IMR-90 (cell line): ENCODE results near the gene FAM171A1. TPM values are rescaled to one million over a fixed set of nuclear protein-coding genes. Genes with fewer than 3 reads are reported as not detected.

Experiments
- ATAC-seq: fragments of 200-7000 bp; cut with Tn5 transposase; 2 replicates; pipeline ENCODE4 v1.9.1; 2020; ENCODE audit warnings: low read depth, mild to moderate bottlenecking, moderate library complexity
- BruUV-seq: library from RNA; stranded (reverse); fragments of 400-500 nt; replicated peaks from 2 replicates; lab custom pipeline; 2021; lab: Mats Ljungman, UMichigan
- CTCF ChIA-PET: fragments of 300-600 bp; formaldehyde crosslinking; extraction: SDS; loops from one replicate; lab custom pipeline; 2021; ENCODE audit warnings: antibody characterized with exemption; lab: Yijun Ruan, JAX
- POLR2A ChIA-PET: fragments of 300-600 bp; sonication (Branson Sonifier 250); formaldehyde crosslinking; loops from one replicate; lab custom pipeline; 2022; ENCODE audit warnings: antibody characterized with exemption; ENCODE audit not compliant: unreplicated experiment; lab: Charles Lee
- DNase-seq: peaks from one replicate; pipeline ENCODE4 v3.0.0; 2013
- H2AFZ ChIP-seq: replicated peaks from 2 replicates; pipeline ENCODE3; 2013; ENCODE audit warnings: low read length, mild to moderate bottlenecking; ENCODE audit not compliant: poor library complexity
- H2AK5ac ChIP-seq: 2 replicates; pipeline ENCODE4 v1.6.1; 2013; ENCODE audit warnings: low read depth, low read length, inconsistent platforms
- H2AK9ac ChIP-seq: replicated peaks from 2 replicates; pipeline ENCODE3; 2013; ENCODE audit warnings: mild to moderate bottlenecking, low read depth, low read length, moderate library complexity; ENCODE audit not compliant: poor library complexity
- H2BK120ac ChIP-seq: 2 replicates; pipeline ENCODE4 v1.6.1; 2013; ENCODE audit warnings: low read depth, low read length, inconsistent platforms
- H2BK15ac ChIP-seq: 3 replicates; pipeline ENCODE4 v1.6.1; 2013; ENCODE audit warnings: low read depth, low read length, inconsistent platforms
- H2BK20ac ChIP-seq: 2 replicates; pipeline ENCODE4 v1.6.1; 2013; ENCODE audit warnings: low read depth, mild to moderate bottlenecking, inconsistent platforms, low read length, moderate library complexity
- H2BK5ac ChIP-seq: 2 replicates; pipeline ENCODE4 v1.6.1; 2013; ENCODE audit warnings: mild to moderate bottlenecking, low read depth, low read length, inconsistent platforms; ENCODE audit not compliant: poor library complexity, severe bottlenecking
- H3K14ac ChIP-seq: replicated peaks from 2 replicates; pipeline ENCODE4 v1.6.1; 2013; ENCODE audit warnings: low read depth, low read length, inconsistent platforms
- H3K18ac ChIP-seq: 2 replicates; pipeline ENCODE4 v1.6.1; 2013; ENCODE audit warnings: low read depth, low read length, control low read depth
- H3K23ac ChIP-seq: 2 replicates; pipeline ENCODE4 v1.6.1; 2013; ENCODE audit warnings: low read depth, low read length, inconsistent platforms
- H3K27ac ChIP-seq: 2 replicates; pipeline ENCODE4 v1.5.1; 2013; ENCODE audit warnings: mild to moderate bottlenecking, control low read depth, low read length; ENCODE audit not compliant: insufficient read depth
- H3K27me3 ChIP-seq: 2 replicates; pipeline ENCODE4 v1.6.1; 2013; ENCODE audit warnings: low read length; ENCODE audit not compliant: control insufficient read depth, insufficient read depth
- H3K36me3 ChIP-seq: 2 replicates; pipeline ENCODE4 v1.6.1; 2013; ENCODE audit warnings: low read length, mixed read lengths; ENCODE audit not compliant: control insufficient read depth, insufficient read depth
- H3K4ac ChIP-seq: 2 replicates; pipeline ENCODE4 v1.6.1; 2013; ENCODE audit warnings: low read depth, low read length, inconsistent platforms
- H3K4me1 ChIP-seq: 2 replicates; pipeline ENCODE4 v1.6.1; 2013; ENCODE audit warnings: low read length, mixed read lengths; ENCODE audit not compliant: control insufficient read depth, insufficient read depth
- H3K4me2 ChIP-seq: 2 replicates; pipeline ENCODE4 v1.6.1; 2013; ENCODE audit warnings: low read depth, mild to moderate bottlenecking, control low read depth, low read length, moderate library complexity
- H3K4me3 ChIP-seq: 2 replicates; pipeline ENCODE4 v1.5.1; 2013; ENCODE audit warnings: low read depth, mild to moderate bottlenecking, control low read depth, low read length, moderate library complexity; ENCODE audit not compliant: insufficient read depth
- H3K56ac ChIP-seq: 2 replicates; pipeline ENCODE4 v1.6.1; 2013; ENCODE audit warnings: low read length, inconsistent platforms; ENCODE audit not compliant: insufficient read depth; ENCODE audit errors: extremely low read depth
- H3K79me1 ChIP-seq, 2 experiments: 2 replicates each; pipeline ENCODE4 v1.6.1; 2013; ENCODE audit warnings: low read length in 2 of 2, inconsistent platforms in 1 of 2, low read depth in 1 of 2
- H3K9ac ChIP-seq: 2 replicates; pipeline ENCODE4 v1.6.1; 2013; ENCODE audit warnings: low read depth, low read length, control low read depth
- H3K9me1 ChIP-seq: 2 replicates; pipeline ENCODE4 v1.6.1; 2013; ENCODE audit warnings: low read length, inconsistent platforms; ENCODE audit not compliant: insufficient read depth
- H3K9me3 ChIP-seq: 2 replicates; pipeline ENCODE4 v1.6.1; 2013; ENCODE audit warnings: low read length; ENCODE audit not compliant: control insufficient read depth, insufficient read depth
- H4K20me1 ChIP-seq: 2 replicates; pipeline ENCODE4 v1.6.1; 2013; ENCODE audit warnings: low read length, inconsistent platforms; ENCODE audit not compliant: insufficient read depth
- H4K5ac ChIP-seq: 2 replicates; pipeline ENCODE4 v1.6.1; 2013; ENCODE audit warnings: mild to moderate bottlenecking, low read depth, low read length, control low read depth
- H4K8ac ChIP-seq, 2 experiments: 2 replicates each; pipeline ENCODE4 v1.6.1; 2013; ENCODE audit warnings: low read depth in 2 of 2, low read length in 2 of 2, control low read depth in 1 of 2, inconsistent platforms in 1 of 2
- H4K91ac ChIP-seq: 2 replicates; pipeline ENCODE4 v1.6.1; 2013; ENCODE audit warnings: low read depth, low read length, inconsistent platforms; ENCODE audit not compliant: insufficient read depth
- BHLHE40 ChIP-seq: fragments of 150-350 bp; IDR thresholded peaks from 2 replicates; pipeline ENCODE4 v1.6.1; 2016; ENCODE audit warnings: mild to moderate bottlenecking, low read depth, low read length
- CEBPB ChIP-seq: IDR thresholded peaks from 2 replicates; pipeline ENCODE4 v1.6.1; 2012; ENCODE audit warnings: low read depth, low read length, improper control_type of control experiment
- CHD1 ChIP-seq: IDR thresholded peaks from 2 replicates; pipeline ENCODE4 v1.6.1; 2012; ENCODE audit warnings: low read depth, low read length, improper control_type of control experiment
- FOS ChIP-seq: fragments of 150-350 bp; IDR thresholded peaks from 2 replicates; pipeline ENCODE4 v1.6.1; 2016; ENCODE audit warnings: low read depth, low read length
- MAFK ChIP-seq: IDR thresholded peaks from 2 replicates; pipeline ENCODE4 v1.6.1; 2012; ENCODE audit warnings: low read depth, low read length, improper control_type of control experiment
- MXI1 ChIP-seq: IDR thresholded peaks from 2 replicates; pipeline ENCODE4 v1.6.1; 2012; ENCODE audit warnings: low read depth, mild to moderate bottlenecking, low read length, moderate library complexity, borderline replicate concordance
- NFE2L2 ChIP-seq: fragments of 150-350 bp; IDR thresholded peaks from 2 replicates; pipeline ENCODE4 v1.6.1; 2016; ENCODE audit warnings: low read depth, mild to moderate bottlenecking, low read length
- POLR2A ChIP-seq: IDR thresholded peaks from 2 replicates; pipeline ENCODE4 v1.6.1; 2012; ENCODE audit warnings: mild to moderate bottlenecking, low read depth, low read length
- RAD21 ChIP-seq: IDR thresholded peaks from 2 replicates; pipeline ENCODE4 v1.6.1; 2012; ENCODE audit warnings: low read length, improper control_type of control experiment
- RCOR1 ChIP-seq: IDR thresholded peaks from 2 replicates; pipeline ENCODE4 v1.6.1; 2012; ENCODE audit warnings: mild to moderate bottlenecking, low read length, improper control_type of control experiment; ENCODE audit not compliant: insufficient replicate concordance
- RFX5 ChIP-seq: IDR thresholded peaks from 2 replicates; pipeline ENCODE4 v1.8.0; 2012; ENCODE audit warnings: low read depth, mild to moderate bottlenecking, low read length, moderate library complexity
- SMC3 ChIP-seq: fragments of 150-350 bp; IDR thresholded peaks from 2 replicates; pipeline ENCODE4 v1.6.1; 2016; ENCODE audit warnings: low read depth, mild to moderate bottlenecking, antibody characterized with exemption, low read length, moderate library complexity
- USF2 ChIP-seq: fragments of 150-350 bp; IDR thresholded peaks from 2 replicates; pipeline ENCODE4 v1.6.1; 2017; ENCODE audit warnings: mild to moderate bottlenecking, antibody characterized with exemption, low read length, low read depth
- WGBS, 2 experiments: methylation state at CpG; one replicate each; pipeline versions ENCODE4 v1.1.5 to v1.1.7; 2013; ENCODE audit warnings: missing lambda C conversion rate in 2 of 2; ENCODE audit not compliant: insufficient read length in 1 of 2; ENCODE audit errors: extremely low coverage in 2 of 2; 5-methylcytosine and 5-hydroxymethylcytosine counted together
- dilution Hi-C: fragments of 300-500 bp; cut with HindIII; formaldehyde crosslinking; loops from one replicate; pipeline ENCODE4 v1.14.3; 2018; ENCODE audit warnings: low sequenced_read_pairs; ENCODE audit not compliant: unreplicated experiment
- in situ Hi-C: fragments of 300-500 bp; cut with MboI; formaldehyde crosslinking; loops from 3 replicates; pipeline ENCODE4 v1.14.3; 2019; ENCODE audit warnings: low sequenced_read_pairs, inconsistent platforms, mixed read lengths
- intact Hi-C: fragments of 100-400 bp; cut with micrococcal nuclease; formaldehyde crosslinking; loops from 2 replicates; pipeline ENCODE4 v1.10.0; 2022
- polyA plus RNA-seq, 3 experiments: library from polyadenylated mRNA; depleted of rRNA; stranded (reverse); fragments of >200 nt; gene quantifications; 2 replicates each; pipeline ENCODE4 v1.2.3, GENCODE V29; 2012; ENCODE audit warnings: low replicate concordance in 1 of 3
- total RNA-seq: library from RNA; depleted of rRNA; stranded (reverse); fragments of >200 nt; gene quantifications from 2 replicates; pipeline ENCODE4 v1.2.3, GENCODE V29; 2012
- TF ChIP-seq, protein P1 (sequence below): conservative IDR thresholded peaks from 2 replicates; pipeline ENCODE4 v1.5.1; 2012; ENCODE audit warnings: mild to moderate bottlenecking, low read depth, low read length, improper control_type of control experiment
- TF ChIP-seq, protein P2 (sequence below): fragments of 150-350 bp; IDR thresholded peaks from 2 replicates; pipeline ENCODE4 v1.6.1; 2016; ENCODE audit warnings: low read depth, mild to moderate bottlenecking, low read length, moderate library complexity, borderline replicate concordance

Gene FAM171A1
- total and polyA plus RNA-seq, 2 of the 4 experiments (the other 2 are of a cell fraction): 20.3 to 30.6 TPM

DNA sequence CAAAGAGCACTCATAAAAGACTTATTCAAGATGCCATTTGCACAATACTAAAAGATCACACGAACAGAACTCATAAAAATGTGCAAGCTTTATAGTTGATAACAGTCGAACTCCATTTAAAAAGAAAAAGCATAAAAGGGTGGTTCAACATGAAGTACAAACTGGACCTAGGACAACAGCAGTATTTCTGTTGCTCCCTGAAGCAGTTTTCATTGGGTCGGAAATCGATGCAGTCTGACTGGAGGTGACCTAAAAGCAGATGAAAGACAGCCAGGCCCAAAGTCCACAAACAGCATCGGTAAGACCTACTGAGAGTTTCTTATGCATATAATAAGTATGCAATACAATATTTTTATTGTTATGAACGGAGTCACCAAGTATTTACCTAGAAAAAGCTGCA lies 23.9 kb downstream of the FAM171A1 start:
- Histone ChIP-seq H2BK120ac (no peak overlapping the region), H3K36me3 (no peaks in the 10 kb centered on the region), H4K91ac (no peak overlapping the region), H3K56ac (no peak overlapping the region), H3K4ac (no peak overlapping the region), H3K23ac (no peak overlapping the region), H3K14ac (no peak overlapping the region), H3K27me3 (peaks cover 4% of the 10 kb centered on the region; the same call in 1 of the 2 replicates), H3K27ac (no peak overlapping the region), H2BK5ac (no peak overlapping the region), H3K79me1 (peaks cover 21 to 60% of the 10 kb centered on the region in 2 experiments), H3K9ac (no peak overlapping the region), H3K4me2 (no peak overlapping the region), H2AK9ac (no peak overlapping the region), H4K5ac (no peak overlapping the region), H3K9me1 (no peaks in the 10 kb centered on the region; the same call in none of the 2 replicates), H4K20me1 (peaks cover 25% of the 10 kb centered on the region), H2BK20ac (no peak overlapping the region), H2AFZ (no peak overlapping the region), H2AK5ac (no peak overlapping the region), H3K4me1 (peaks cover 1% of the 10 kb centered on the region; the same call in 1 of the 2 replicates), H2BK15ac (no peak overlapping the region), H3K18ac (no peak overlapping the region), H4K8ac (no peak overlapping the region), H3K9me3 (no peaks in the 10 kb centered on the region), H3K4me3 (no peak overlapping the region)
- WGBS, 2 experiments: no CpG with 5 or more reads among the region's 6 CpGs
- DNase-seq: no peak
- dilution Hi-C loops: no loop called here
- intact Hi-C loops: no loop called here
- ChIA-PET CTCF (interaction anchor here (1.1 kb wide), 1 partner anchor 12 kb away, joined by 4 read pairs; no protein-coding TSS in a partner anchor), POLR2A (no interaction called here)
- BruUV-seq: no TSS peak
- in situ Hi-C loops: no loop called here
- ATAC-seq: no peak
- no peak for TF ChIP-seq RAD21
- TF ChIP-seq CHD1: no peak
- no peak for TF ChIP-seq POLR2A
- TF ChIP-seq FOS: no peak
- TF ChIP-seq USF2: no peak
- no peak for TF ChIP-seq MXI1
- TF ChIP-seq, protein P1, sequence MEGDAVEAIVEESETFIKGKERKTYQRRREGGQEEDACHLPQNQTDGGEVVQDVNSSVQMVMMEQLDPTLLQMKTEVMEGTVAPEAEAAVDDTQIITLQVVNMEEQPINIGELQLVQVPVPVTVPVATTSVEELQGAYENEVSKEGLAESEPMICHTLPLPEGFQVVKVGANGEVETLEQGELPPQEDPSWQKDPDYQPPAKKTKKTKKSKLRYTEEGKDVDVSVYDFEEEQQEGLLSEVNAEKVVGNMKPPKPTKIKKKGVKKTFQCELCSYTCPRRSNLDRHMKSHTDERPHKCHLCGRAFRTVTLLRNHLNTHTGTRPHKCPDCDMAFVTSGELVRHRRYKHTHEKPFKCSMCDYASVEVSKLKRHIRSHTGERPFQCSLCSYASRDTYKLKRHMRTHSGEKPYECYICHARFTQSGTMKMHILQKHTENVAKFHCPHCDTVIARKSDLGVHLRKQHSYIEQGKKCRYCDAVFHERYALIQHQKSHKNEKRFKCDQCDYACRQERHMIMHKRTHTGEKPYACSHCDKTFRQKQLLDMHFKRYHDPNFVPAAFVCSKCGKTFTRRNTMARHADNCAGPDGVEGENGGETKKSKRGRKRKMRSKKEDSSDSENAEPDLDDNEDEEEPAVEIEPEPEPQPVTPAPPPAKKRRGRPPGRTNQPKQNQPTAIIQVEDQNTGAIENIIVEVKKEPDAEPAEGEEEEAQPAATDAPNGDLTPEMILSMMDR: no peak
- TF ChIP-seq, protein P2, sequence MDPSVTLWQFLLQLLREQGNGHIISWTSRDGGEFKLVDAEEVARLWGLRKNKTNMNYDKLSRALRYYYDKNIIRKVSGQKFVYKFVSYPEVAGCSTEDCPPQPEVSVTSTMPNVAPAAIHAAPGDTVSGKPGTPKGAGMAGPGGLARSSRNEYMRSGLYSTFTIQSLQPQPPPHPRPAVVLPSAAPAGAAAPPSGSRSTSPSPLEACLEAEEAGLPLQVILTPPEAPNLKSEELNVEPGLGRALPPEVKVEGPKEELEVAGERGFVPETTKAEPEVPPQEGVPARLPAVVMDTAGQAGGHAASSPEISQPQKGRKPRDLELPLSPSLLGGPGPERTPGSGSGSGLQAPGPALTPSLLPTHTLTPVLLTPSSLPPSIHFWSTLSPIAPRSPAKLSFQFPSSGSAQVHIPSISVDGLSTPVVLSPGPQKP: no peak
- TF ChIP-seq CEBPB: no peak
- no peak for TF ChIP-seq NFE2L2
- no peak for TF ChIP-seq SMC3
- no peak for TF ChIP-seq MAFK
- TF ChIP-seq BHLHE40: no peak
- no peak for TF ChIP-seq RFX5
- TF ChIP-seq RCOR1: no peak
